ENCODE measurements around the gene ITPRIP.

ITPRIP gene

DNA sequence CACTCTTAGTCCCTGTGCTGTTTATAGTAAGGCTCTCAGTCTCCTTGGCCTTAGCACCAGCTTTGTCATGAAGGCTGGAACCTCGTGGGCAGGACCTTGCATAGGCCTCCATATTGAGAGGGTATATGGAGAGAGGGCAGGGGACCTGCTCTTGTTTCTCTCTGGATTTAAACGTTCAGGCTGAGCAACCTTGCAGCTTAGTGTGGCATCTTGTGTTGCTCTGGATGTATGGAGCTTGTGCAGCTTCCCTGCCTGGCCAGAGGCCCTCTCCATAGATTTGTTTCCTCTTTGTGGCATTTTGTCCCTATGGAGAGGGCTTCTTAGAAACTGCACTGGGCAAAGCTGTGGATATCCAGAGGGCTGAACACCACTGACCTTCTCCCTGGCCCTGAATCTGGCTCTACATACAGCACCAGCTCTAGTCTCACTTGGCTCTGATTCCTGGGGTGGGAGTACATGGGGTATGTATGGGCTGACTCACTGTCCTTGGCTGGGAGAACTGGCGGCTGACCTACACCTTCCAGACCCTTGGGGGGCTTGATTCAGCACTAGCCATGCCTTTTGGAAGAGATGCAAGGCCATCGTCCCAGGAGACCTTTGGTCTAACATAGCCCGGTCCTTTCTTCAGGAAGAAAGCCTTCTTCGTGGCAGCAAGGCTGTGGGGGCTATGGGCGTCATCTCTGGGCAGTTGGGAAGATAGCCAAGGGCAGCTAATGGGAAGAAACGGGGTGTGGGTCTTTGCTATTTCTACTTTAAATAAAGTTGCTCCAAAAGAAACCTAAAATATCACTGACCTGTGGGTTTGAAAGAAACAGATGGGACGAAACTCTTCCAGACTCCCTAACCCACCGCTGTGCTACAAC, 30.5 kb downstream of the ITPRIP start:
- no peak for DNase-seq

DNA sequence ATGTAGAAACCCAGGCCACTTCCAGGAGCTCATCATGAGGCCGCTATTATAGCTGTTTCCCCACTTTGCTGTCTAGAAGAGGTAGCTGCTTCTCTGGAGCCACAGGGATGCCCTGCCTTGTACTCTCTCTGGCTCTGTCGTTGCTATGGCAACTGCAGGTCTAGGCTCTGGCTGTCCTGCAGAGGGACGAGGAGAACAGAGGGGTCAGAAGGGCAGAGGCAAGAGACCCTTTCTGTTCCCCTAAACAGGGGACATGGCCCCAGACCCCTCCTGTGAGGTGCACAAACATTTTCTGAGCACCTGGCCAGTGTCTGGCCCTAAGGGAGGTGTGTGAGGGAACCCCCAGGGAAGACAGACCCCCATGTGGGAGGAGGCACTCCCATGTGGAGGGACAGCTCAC, 31.4 kb downstream of the ITPRIP start:
- no peak for DNase-seq

DNA sequence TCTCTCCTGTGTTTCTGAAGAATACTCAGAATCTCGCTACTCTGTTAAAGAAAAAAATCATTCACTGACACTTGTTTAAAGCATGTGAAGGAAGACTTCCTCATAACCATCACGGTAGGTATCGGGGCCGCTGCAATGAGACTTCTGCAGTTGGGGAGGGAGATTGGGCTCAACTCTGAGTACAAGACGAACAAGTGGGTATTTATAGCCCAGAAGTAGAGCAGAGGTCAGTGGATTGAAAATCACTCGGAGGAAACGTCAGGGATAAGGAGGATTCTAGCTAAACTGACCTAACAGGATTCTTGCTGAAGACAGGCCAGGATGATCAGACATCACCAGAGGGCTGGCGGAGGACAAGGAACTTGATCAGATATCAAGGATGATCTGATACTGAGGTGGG, 33.3 kb downstream of the ITPRIP start:
- DNase-seq: no peak

DNA sequence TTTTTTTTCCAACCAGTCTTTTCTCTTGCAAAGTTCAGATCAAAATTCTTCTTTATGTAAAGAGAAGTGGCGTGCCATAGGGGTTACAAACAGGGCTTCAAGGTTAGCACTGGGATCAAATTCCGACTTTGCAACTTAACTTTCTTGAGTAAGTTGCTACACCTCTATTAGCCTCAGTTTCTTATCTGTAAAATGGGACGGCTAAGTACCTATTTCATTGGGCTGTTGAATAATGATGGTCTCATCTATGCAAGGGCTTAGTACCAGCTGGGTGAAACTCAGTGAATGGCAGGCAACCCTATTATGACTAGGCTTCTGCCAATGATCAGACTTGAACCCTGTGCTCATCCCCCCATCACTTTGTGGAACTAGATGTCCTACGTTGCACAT, 33.9 kb downstream of the ITPRIP start:
- DNase-seq: no peak

- no peak for DNase-seq
Measured at GRCh38 chr10:104303594-104304355, 34.5 kb downstream of the ITPRIP start.

DNA sequence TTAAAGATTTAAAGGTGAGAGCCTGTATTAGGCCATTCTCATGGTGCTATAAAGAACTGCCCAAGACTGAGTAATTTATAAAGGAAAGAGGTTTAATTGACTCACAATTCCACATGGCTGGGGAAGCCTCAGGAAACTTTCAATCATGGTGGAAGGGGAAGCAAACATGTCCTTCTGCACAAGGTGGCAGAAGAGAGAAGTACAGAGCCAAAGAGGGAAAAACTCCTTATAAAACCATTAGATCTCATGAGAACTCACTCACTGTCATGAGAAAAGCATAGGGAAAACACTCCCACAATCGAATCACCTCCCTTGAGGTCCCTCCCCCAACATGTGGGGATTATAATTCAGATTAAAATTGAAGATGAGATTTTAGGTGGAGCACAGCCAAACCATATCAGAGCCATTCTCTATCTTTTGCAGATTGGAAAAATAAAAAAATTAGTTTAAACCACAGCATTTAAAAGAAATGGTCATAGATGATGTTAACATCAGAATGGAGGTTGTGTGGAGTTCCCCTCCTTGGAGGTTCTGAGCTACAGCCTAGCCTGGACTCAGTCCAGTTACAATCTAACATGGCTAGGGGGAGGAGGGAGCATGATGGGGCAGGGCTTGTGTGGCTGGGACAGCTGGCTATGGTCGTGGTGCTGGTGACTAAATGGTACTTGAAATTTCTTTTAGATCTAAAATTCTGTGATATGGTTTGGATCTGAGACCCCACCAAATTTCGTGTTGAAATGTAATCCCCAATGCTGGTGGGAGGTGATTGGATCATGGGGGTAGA, 36.2 kb downstream of the ITPRIP start:
- DNase-seq: no peak

GRCh38 chr10:104300736-104301292, 37.5 kb downstream of the ITPRIP start:
- DNase-seq: no peak

DNA sequence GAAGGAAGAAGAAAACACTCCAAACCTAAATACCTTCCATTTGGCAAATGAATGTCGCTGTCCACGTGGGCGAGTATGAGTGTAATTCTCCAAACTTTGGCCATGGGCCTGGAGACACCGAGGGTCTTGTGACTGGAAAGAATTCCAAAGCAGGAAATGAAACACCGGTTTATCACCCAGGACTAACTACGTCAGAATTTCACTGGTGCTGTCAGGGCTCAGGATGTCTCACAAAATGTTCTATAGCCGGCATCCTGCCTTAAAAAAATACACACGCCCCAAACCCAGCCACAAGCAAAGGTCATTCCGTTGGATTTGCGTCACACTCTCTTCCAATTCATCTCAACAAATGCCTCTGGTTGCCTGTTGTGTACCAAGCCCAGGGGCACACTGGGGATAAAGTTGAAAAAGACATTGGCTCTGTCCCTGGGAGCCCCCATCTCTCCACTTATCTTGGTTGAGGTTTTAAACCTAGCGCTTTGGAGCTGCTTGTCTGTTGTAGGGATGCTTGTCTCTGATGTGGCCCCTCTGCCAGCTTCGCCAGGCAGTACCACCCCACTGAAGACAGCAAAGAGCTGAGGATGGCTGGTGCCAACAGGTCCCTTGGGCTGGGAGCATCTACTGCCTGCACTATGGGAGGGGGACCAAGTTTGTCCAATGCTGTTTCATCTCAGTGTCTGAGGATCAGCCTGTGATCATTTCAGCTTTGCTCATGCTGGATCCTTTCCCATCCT, 38.1 kb downstream of the ITPRIP start:
- DNase-seq: no peak

DNA sequence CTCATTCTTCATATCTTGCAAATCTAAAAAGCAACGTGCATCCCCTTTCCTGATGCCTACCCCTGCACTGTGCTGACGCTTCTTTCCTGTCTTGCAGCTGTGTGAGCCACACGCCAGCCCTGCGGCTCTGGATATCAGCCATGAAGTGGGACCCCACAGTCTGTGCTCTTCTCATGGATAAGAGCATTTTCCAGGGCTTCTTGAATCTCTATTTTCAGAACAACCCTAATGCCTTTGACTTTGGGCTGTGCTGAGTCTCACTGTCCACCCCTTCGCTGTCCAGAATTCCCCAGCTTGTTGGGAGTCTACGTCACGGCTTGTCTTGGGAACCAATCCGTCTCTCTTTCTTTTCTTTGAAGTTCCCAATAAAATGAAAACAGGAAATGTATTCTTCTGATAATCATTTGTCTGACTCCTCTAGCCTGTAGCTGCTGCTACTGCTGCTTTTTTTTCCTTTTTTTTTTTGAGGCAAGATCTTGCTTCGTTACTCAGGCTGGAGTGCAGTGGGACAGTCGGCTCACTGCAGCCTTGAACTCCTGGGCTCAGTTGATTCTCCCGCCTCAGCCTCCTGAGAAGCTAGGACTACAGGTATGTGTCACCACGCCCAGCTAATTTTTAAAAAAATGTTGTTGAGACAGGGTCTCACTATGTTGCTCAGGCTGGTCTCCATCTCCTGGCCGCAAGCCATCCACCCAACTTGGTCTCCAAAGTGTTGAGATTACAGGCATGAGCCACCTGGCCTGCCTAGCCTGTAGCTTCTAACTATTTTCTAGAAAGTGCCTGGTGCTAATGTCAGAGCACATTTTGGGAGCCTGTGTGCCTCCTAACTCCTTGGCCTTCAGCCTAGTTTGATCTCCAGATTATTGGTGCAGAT, 39.0 kb downstream of the ITPRIP start:
- no peak for DNase-seq

DNA sequence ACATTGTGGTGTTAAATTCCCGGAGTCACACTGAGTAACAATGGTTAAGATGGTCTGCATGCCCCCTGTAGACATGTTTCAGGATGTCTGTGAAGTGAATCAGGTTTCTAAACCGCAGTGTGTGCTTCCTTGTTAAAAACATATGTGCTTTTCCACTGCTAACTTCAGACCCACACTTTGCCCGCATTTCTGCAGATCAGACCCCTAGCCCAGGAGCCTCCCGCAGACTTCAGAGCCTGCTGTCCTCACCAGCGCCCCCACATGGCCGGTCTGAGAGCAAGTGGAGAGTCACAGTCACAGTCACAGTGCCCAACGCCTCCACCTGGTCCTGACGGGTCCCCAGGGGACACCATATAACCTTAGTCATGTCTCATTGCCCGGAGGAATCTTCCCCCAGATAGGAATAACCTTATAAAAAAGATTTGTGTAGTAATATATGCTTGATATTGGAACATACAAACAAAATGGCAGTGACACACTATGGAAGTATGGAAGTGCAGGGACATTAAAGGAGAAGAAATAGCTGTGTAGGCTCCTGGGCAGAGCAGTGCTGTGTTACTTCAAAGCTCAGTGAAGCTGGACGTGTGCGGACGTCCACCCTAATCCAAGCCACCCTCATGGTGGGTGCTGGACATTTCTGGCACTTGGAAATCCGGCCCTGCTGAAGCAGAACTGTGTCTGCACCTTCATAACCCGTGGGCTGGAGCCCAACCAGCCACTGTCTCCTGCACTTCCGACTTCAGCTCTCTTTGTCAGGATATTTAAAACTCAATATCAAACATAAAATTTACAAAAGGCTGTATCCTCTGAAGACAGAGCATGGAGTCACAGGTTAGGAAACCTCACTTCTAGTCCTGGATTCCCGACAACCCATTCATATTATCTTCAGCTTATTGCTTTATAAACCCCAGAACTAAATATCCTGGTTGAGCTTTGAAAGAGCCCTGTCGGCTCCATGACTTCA, 40.3 kb downstream of the ITPRIP start:
- peak; percentile 12 to 45 for DNase-seq

- no peak for DNase-seq
Measured at GRCh38 chr10:104296687-104297436, 41.4 kb downstream of the ITPRIP start.

DNA sequence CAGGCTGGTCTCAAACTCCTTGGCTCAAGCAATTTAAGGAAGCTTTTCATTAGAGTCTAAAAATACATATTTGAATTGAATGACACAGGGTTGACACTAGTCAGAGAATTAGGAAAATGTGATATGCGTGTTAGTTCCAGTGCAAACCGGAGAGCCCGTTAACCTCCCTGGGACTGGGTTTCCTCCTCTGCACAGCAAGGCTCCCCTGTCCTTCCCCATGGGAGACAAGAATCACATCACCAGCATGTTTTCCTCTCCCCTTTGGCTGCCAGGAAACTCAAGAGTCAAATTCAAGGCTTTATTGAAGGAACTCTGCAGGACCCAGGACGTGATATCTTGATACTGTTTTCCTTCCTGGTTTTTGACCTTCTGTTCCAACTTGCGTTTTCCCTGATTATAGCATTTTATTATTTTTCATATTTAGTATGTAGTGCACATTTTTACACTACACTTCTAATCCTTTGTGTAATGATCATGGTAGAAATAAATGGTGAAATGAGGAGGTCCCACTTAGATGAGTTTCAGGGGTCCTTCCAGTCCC, 44.4 kb downstream of the ITPRIP start:
- no peak for DNase-seq

- no peak for DNase-seq
Measured at GRCh38 chr10:104293011-104293410, 45.3 kb downstream of the ITPRIP start.

GRCh38 chr10:104291439-104291951, 46.8 kb downstream of the ITPRIP start:
- peak; percentile 97 to 98 for DNase-seq

DNA sequence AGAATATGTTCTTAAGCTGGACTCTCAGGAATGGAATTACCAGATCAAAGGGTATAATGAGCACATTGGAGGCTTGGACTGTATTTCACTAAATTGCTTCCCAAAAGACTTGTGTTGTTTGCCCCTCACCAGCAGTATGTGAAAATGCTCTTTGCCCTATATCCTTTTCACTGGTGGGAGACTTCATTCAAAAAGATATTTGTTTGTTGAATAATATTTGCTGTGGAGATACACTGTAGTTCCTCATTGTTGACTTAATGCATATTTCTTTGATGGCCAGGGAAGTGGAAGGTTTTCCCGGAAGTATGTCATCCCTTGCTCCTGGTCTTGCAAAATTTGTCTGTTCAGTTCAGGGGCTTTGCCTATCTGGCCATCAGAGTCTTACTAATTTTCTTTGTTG, 49.9 kb downstream of the ITPRIP start:
- DNase-seq: no peak

DNA sequence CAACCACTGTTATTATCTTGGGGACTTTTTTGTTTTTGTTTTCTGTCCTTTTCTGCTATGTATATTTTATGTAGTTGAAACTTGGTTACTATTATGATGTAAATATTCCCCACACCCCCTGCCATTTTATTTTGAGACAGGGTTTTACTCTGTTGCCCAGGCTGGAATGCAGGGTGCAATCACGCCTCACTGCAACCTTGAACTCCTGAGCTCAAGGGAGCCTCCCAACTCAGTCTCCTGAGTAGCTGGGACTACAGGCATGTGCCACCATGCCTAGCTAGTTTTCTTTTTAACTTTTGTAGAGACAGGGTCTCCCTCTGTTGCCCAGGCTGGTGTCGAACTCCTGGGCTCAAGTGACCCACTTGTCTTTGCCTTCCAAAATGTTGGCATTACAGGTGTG, 51.3 kb downstream of the ITPRIP start:
- no peak for DNase-seq

DNA sequence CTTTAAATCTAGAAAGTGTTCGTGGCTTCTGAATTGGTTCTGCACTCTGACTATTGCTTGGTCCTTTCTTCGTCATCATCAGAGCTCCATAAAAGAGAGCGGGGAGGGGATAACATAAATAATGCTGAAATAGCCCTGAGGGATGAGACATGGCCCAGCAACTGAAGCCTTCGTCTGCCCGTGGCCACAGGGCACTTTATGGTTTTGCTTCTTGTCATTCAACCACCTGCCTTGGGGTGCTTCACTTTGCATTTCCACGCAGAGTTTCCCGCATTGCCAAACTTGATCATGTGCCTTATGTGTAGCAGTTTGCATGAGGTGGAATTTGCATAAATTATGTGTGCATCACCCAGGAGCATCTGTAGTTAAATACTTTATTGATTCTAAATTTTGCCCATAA, 53.4 kb downstream of the ITPRIP start:
- DNase-seq: no peak

DNA sequence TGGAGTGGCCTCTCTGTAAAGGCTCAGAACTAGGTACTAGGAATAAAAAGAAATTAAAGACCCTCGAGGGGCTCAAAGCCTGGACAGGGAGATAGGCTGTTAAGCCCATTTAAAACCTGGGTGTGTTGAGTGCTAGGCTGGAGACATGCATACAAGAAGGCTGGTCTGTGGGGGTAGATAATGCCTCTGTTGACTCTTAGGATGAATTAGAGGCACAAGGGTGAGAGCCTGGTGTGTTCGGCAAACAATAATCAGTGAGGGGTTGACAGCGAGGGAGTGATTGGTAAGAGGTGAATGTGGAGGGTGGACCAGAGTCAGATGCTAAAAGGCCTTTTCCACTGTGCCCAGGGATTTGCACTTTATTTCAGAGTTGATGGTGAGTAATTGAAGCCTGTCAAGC, 56.6 kb downstream of the ITPRIP start:
- DNase-seq: no peak
